GM23338 (cell line): Measurements from ENCODE around the gene ATP2A3. TPM values are rescaled to one million over a fixed set of nuclear protein-coding genes. Genes with fewer than 3 reads are reported as not detected.

ENCODE experiments used
- ATAC-seq: fragments of 200-7000 bp; cut with Tn5 transposase; 3 replicates; pipeline ENCODE4 v1.9.1; 2020
- DNase-seq: peaks from one replicate; pipeline ENCODE4 v3.0.0-alpha.2; 2015; ENCODE audit warnings: low spot score
- H2AFZ ChIP-seq: fragments of 200-600 bp; sonication (generic); 2 replicates; pipeline ENCODE4 v1.8.0; 2016; ENCODE audit warnings: antibody characterized with exemption, mild to moderate bottlenecking, moderate library complexity
- H3F3A ChIP-seq: fragments of 200-600 bp; sonication (generic); replicated peaks from 2 replicates; pipeline ENCODE4 v1.8.0; 2017; ENCODE audit warnings: antibody characterized with exemption, mixed run types, low read depth
- H3K27ac ChIP-seq: fragments of 200-600 bp; sonication (generic); 2 replicates; pipeline ENCODE4 v1.6.1; 2016; ENCODE audit warnings: low read depth
- H3K27me3 ChIP-seq: fragments of 200-600 bp; sonication (generic); 2 replicates; pipeline ENCODE4 v1.8.0; 2016; ENCODE audit warnings: mild to moderate bottlenecking, mixed run types, moderate library complexity; ENCODE audit not compliant: insufficient read depth
- H3K36me3 ChIP-seq: fragments of 200-600 bp; sonication (generic); 2 replicates; pipeline ENCODE4 v1.8.0; 2016; ENCODE audit warnings: mild to moderate bottlenecking; ENCODE audit not compliant: insufficient read depth
- H3K4me1 ChIP-seq: fragments of 200-600 bp; sonication (generic); 2 replicates; pipeline ENCODE4 v1.8.0; 2016; ENCODE audit warnings: mild to moderate bottlenecking, moderate library complexity; ENCODE audit not compliant: insufficient read depth
- H3K4me2 ChIP-seq: fragments of 200-600 bp; sonication (generic); 2 replicates; pipeline ENCODE4 v1.7.1; 2017; ENCODE audit warnings: mixed run types
- H3K4me3 ChIP-seq: fragments of 200-600 bp; sonication (generic); 2 replicates; pipeline ENCODE4 v1.6.1; 2016; ENCODE audit warnings: mixed run types
- H3K79me2 ChIP-seq: fragments of 200-600 bp; sonication (generic); replicated peaks from 2 replicates; pipeline ENCODE4 v1.8.0; 2017; ENCODE audit warnings: mild to moderate bottlenecking; ENCODE audit not compliant: insufficient read depth
- H3K9me2 ChIP-seq: fragments of 200-600 bp; sonication (generic); 2 replicates; pipeline ENCODE4 v1.8.0; 2017; ENCODE audit not compliant: insufficient read depth
- H4K20me1 ChIP-seq: fragments of 200-600 bp; sonication (generic); replicated peaks from 2 replicates; pipeline ENCODE4 v1.8.0; 2017; ENCODE audit warnings: mild to moderate bottlenecking; ENCODE audit not compliant: insufficient read depth
- H3K27ac Mint-ChIP-seq: 2 replicates; pipeline ENCODE4 v1.8.0; 2020; ENCODE audit warnings: inconsistent platforms, mild to moderate bottlenecking, moderate library complexity, mixed read lengths
- H3K27me3 Mint-ChIP-seq: 3 replicates; pipeline ENCODE4 v1.8.0; 2022; ENCODE audit warnings: low read depth, mild to moderate bottlenecking, moderate library complexity, mixed read lengths, inconsistent platforms; ENCODE audit not compliant: insufficient read depth, poor library complexity
- H3K36me3 Mint-ChIP-seq: 3 replicates; pipeline ENCODE4 v1.8.0; 2021; ENCODE audit warnings: low read depth, mild to moderate bottlenecking, inconsistent platforms, moderate library complexity, mixed read lengths
- H3K4me1 Mint-ChIP-seq: 3 replicates; pipeline ENCODE4 v1.8.0; 2020; ENCODE audit warnings: mild to moderate bottlenecking, inconsistent platforms, mixed read lengths
- H3K4me3 Mint-ChIP-seq: 3 replicates; pipeline ENCODE4 v1.8.0; 2021; ENCODE audit warnings: moderate library complexity, mild to moderate bottlenecking, inconsistent platforms, mixed read lengths
- H3K9me3 Mint-ChIP-seq: 3 replicates; pipeline ENCODE4 v1.8.0; 2020; ENCODE audit warnings: moderate library complexity, mild to moderate bottlenecking, inconsistent platforms, mixed read lengths
- CREB1 ChIP-seq: fragments of 250-450 bp; sonication (Bioruptor Pico); IDR thresholded peaks from 2 replicates; pipeline ENCODE4 v1.5.0; 2020; ENCODE audit warnings: low read depth, mild to moderate bottlenecking, moderate library complexity
- EZH2phosphoT487 ChIP-seq: fragments of 200-600 bp; sonication (generic); IDR thresholded peaks from one replicate; pipeline ENCODE4 v1.8.1; 2018; ENCODE audit warnings: antibody characterized with exemption; ENCODE audit not compliant: unreplicated experiment
- JUNB ChIP-seq: IDR thresholded peaks from one replicate; pipeline ENCODE4 v1.6.1; 2016; ENCODE audit warnings: antibody characterized with exemption; ENCODE audit not compliant: unreplicated experiment
- NANOG ChIP-seq: IDR thresholded peaks from 2 replicates; pipeline ENCODE4 v1.6.1; 2016; ENCODE audit warnings: antibody characterized with exemption, borderline replicate concordance
- POLR2AphosphoS5 ChIP-seq: IDR thresholded peaks from 2 replicates; pipeline ENCODE4 v1.6.1; 2016; ENCODE audit warnings: antibody characterized with exemption, low read depth
- STAT1 ChIP-seq: IDR thresholded peaks from one replicate; pipeline ENCODE4 v1.6.1; 2016; ENCODE audit warnings: antibody characterized with exemption; ENCODE audit not compliant: unreplicated experiment
- ZNF114 ChIP-seq: fragments of 250-450 bp; sonication (Bioruptor Pico); IDR thresholded peaks from 2 replicates; pipeline ENCODE4 v1.5.0; 2020; ENCODE audit warnings: mild to moderate bottlenecking, moderate library complexity
- polyA plus RNA-seq: library from polyadenylated mRNA; unstranded; fragments of >200 nt; fragmentation: Nextera tagmentation; extraction: Ambion mirVana; gene quantifications from 2 replicates; pipeline ENCODE4 v1.2.1, GENCODE V29; 2016
- total RNA-seq: library from RNA; depleted of rRNA; stranded (reverse); fragments of >200 nt; shearing (Covaris generic); gene quantifications from 2 replicates; pipeline ENCODE4 v1.2.3, GENCODE V29; 2014
- TF ChIP-seq, protein P1 (sequence below): IDR thresholded peaks from one replicate; pipeline ENCODE4 v1.6.1; 2018; ENCODE audit warnings: antibody characterized with exemption; ENCODE audit not compliant: unreplicated experiment
- TF ChIP-seq, protein P2 (sequence below): IDR thresholded peaks from 2 replicates; pipeline ENCODE4 v1.6.1; 2016; ENCODE audit warnings: antibody characterized with exemption

ATP2A3 gene
- total and polyA plus RNA-seq, 2 experiments from 2014 or later: 9.6 to 35.2 TPM

DNA sequence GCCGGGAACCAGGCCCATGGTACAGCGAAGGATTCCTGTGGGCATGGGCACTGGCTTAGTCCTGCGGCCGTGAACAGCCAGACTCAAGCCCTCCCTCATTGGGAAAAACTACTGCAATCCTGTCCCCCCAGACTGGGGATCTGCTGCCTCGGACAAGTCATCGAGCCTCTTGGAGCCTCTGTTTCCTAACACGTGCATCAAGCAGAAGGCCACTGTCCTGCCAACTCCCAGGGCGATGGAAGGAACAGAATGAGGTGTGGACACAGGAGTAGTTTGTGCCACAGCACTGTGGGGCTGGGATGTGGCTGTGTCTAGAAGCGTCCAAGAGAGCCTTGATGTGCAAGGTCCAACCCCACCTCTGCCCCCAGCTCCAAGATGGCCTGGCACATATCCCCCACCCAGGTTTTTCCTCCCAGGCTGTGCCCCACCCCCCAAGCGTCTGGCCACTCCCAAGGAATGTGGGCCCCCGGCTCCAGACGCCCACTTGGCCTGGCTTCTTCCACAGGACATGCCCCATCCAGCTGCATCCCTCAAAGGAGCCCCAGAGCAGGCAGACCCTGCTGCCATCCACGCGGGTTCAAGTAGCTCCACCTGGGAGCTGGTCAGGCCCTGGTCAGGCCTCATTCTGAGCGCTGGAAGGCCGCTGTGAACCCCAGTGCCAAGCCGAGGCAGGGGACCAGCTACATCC is 74.8 kb downstream of the ATP2A3 start (continued):
- TF ChIP-seq, protein P1, sequence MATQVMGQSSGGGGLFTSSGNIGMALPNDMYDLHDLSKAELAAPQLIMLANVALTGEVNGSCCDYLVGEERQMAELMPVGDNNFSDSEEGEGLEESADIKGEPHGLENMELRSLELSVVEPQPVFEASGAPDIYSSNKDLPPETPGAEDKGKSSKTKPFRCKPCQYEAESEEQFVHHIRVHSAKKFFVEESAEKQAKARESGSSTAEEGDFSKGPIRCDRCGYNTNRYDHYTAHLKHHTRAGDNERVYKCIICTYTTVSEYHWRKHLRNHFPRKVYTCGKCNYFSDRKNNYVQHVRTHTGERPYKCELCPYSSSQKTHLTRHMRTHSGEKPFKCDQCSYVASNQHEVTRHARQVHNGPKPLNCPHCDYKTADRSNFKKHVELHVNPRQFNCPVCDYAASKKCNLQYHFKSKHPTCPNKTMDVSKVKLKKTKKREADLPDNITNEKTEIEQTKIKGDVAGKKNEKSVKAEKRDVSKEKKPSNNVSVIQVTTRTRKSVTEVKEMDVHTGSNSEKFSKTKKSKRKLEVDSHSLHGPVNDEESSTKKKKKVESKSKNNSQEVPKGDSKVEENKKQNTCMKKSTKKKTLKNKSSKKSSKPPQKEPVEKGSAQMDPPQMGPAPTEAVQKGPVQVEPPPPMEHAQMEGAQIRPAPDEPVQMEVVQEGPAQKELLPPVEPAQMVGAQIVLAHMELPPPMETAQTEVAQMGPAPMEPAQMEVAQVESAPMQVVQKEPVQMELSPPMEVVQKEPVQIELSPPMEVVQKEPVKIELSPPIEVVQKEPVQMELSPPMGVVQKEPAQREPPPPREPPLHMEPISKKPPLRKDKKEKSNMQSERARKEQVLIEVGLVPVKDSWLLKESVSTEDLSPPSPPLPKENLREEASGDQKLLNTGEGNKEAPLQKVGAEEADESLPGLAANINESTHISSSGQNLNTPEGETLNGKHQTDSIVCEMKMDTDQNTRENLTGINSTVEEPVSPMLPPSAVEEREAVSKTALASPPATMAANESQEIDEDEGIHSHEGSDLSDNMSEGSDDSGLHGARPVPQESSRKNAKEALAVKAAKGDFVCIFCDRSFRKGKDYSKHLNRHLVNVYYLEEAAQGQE: no peak
- TF ChIP-seq, protein P2, sequence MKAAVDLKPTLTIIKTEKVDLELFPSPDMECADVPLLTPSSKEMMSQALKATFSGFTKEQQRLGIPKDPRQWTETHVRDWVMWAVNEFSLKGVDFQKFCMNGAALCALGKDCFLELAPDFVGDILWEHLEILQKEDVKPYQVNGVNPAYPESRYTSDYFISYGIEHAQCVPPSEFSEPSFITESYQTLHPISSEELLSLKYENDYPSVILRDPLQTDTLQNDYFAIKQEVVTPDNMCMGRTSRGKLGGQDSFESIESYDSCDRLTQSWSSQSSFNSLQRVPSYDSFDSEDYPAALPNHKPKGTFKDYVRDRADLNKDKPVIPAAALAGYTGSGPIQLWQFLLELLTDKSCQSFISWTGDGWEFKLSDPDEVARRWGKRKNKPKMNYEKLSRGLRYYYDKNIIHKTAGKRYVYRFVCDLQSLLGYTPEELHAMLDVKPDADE: no peak

DNA sequence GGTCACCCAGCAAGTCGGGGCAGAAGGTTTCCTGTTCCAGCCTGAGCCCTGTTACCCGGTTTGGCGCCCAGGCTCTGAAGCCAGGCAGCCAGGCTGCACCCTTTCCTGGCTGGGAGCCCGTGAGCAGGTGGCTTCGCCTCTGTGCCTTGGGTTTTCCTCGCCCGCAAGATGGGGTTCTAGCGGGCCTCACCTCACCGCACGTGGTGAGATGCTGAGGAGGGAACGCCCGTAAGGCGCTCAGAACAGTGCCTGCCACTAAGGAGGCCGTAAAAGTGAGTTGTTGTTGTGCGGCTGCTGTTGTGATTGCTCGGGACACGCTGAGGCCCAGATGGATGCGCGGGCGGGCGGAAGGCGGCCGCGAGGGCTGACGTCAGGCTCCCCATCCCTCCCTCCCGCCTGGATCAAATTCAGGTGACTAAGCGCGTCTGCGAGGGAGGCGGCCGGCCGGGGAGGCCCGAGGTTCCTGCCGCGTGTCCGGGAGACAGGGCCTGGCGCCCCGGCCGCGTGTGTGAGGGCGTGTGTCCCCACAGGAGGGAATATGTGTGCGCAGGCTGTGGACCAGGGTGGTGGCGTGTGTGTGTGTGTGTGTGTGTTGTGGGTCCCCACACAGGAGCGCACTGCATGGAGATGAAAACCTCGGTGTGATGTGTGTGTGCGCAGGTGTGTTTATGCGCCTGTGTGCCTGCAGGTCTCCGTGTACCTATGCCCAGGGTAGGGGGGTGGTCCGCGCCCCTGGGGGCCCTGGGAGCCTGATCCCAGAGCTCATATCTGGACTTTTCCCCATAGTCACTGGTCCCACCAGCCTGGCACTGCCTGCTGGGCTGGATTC is 75.7 kb downstream of the ATP2A3 start:
- H3K36me3 ChIP-seq: no peaks in the 10 kb centered on the region
- H3K27ac ChIP-seq: peak overlapping the region; percentile 84; the same call in 1 of the 2 replicates
- Mint-ChIP-seq H3K27ac (peak overlapping the region; percentile 80), H3K4me1 (peaks cover 38% of the 10 kb centered on the region), H3K4me3 (no peak overlapping the region), H3K9me3 (no peaks in the 10 kb centered on the region), H3K27me3 (peaks cover 18% of the 10 kb centered on the region), H3K36me3 (no peaks in the 10 kb centered on the region; the same call in 2 of the 3 replicates)
- H3K9me2 ChIP-seq: no peaks in the 10 kb centered on the region
- H2AFZ ChIP-seq: peak overlapping the region; percentile 87; the same call in 1 of the 2 replicates
- H3K4me2 ChIP-seq: peak overlapping the region; percentile 51; the same call in 1 of the 2 replicates
- peaks cover 11% of the 10 kb centered on the region; the same call in 1 of the 2 replicates for H3F3A ChIP-seq
- no peaks in the 10 kb centered on the region; the same call in 1 of the 2 replicates for H4K20me1 ChIP-seq
- no peaks in the 10 kb centered on the region for H3K27me3 ChIP-seq
- ATAC-seq (peak; percentile 21), DNase-seq (peak; percentile 87)
- TF ChIP-seq CREB1 (CRISPR knock-in tag) (peak; percentile 76), EZH2phosphoT487 (no peak), POLR2AphosphoS5 (peak; percentile 34)
- H3K79me2 ChIP-seq: 0 out of 2 replicates have a peak, but pooled peaks cover 4% of the 10 kb centered on the region
- H3K4me1 ChIP-seq: peaks cover 23% of the 10 kb centered on the region
- peak overlapping the region; percentile 23; the same call in 1 of the 2 replicates for H3K4me3 ChIP-seq

DNA sequence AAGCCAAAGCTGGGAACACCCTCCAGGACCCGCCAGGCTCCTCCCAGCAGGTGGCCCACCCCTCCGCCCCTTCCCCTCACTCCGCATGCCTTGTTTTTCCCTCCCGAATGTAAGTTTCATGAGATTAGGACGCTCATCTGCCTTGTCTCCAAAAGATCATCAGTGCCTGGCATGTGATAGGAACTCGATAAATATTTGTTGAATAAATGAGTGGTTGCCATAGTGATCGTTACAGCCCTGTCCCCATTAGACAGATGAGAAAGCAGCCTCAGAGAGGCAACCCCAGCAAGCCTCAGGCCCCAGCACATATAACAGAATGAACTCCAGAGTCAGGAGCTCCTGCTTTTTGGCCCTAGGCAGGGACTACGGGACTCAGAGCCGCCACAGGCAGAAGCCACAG is 76.4 kb downstream of the ATP2A3 start:
- Histone ChIP-seq H3K27me3 (no peaks in the 10 kb centered on the region), H3K4me3 (no peak overlapping the region), H3K4me2 (peak overlapping the region; percentile 51; the same call in 1 of the 2 replicates), H2AFZ (no peak overlapping the region), H3K79me2 (0 out of 2 replicates have a peak, but pooled peaks cover 4% of the 10 kb centered on the region), H3K9me2 (no peaks in the 10 kb centered on the region), H3K4me1 (peaks cover 22% of the 10 kb centered on the region), H4K20me1 (no peaks in the 10 kb centered on the region; the same call in 1 of the 2 replicates), H3F3A (peaks cover 11% of the 10 kb centered on the region; the same call in 1 of the 2 replicates), H3K27ac (no peak overlapping the region; the same call in 1 of the 2 replicates), H3K36me3 (no peaks in the 10 kb centered on the region)
- Mint-ChIP-seq H3K36me3 (peaks cover 2% of the 10 kb centered on the region; the same call in 1 of the 3 replicates), H3K9me3 (no peaks in the 10 kb centered on the region), H3K4me3 (no peak overlapping the region), H3K4me1 (peaks cover 36% of the 10 kb centered on the region), H3K27ac (no peak overlapping the region), H3K27me3 (peaks cover 15% of the 10 kb centered on the region)
- ATAC-seq: no peak
- no peak for DNase-seq
- TF ChIP-seq ZNF114 (no peak), STAT1 (no peak), NANOG (no peak), JUNB (no peak), POLR2AphosphoS5 (no peak)
